Activated CD8-positive, alpha-beta T cell treated with anti-CD3 and anti-CD28 coated beads for 36 hours (primary cell): Measurements from ENCODE around the gene RIPK1. TPM values are rescaled to one million over a fixed set of nuclear protein-coding genes. Genes with fewer than 3 reads are reported as not detected.

Experiments used
- ATAC-seq: fragments of 200-7000 bp; cut with Tn5 transposase; one replicate; pipeline ENCODE4 v1.10.0; 2021; ENCODE audit warnings: mild to moderate bottlenecking, moderate library complexity
- CTCF ChIA-PET: fragments of 350-600 bp; sonication (Branson Sonifier 250); formaldehyde crosslinking; loops from one replicate; lab custom pipeline; 2021; ENCODE audit warnings: antibody characterized with exemption; lab: Charles Lee
- POLR2A ChIA-PET: fragments of 350-600 bp; sonication (Branson Sonifier 250); formaldehyde crosslinking; loops from one replicate; lab custom pipeline; 2021; ENCODE audit warnings: antibody characterized with exemption; lab: Charles Lee
- DNase-seq: peaks from one replicate; pipeline ENCODE4 v3.0.0-alpha.2; 2020
- H3K27ac Mint-ChIP-seq: one replicate; pipeline ENCODE4 v1.8.0; 2021; ENCODE audit warnings: mild to moderate bottlenecking, mixed read lengths
- H3K27me3 Mint-ChIP-seq: one replicate; pipeline ENCODE4 v1.8.0; 2021; ENCODE audit warnings: mixed read lengths
- H3K36me3 Mint-ChIP-seq: one replicate; pipeline ENCODE4 v1.8.0; 2021; ENCODE audit warnings: low read depth, mixed read lengths
- H3K4me1 Mint-ChIP-seq: one replicate; pipeline ENCODE4 v1.8.0; 2021; ENCODE audit warnings: low read depth, mixed read lengths
- H3K4me3 Mint-ChIP-seq: one replicate; pipeline ENCODE4 v1.8.0; 2021; ENCODE audit warnings: mild to moderate bottlenecking, moderate library complexity, mixed read lengths
- H3K9me3 Mint-ChIP-seq: one replicate; pipeline ENCODE4 v1.8.0; 2021; ENCODE audit warnings: mixed read lengths
- CTCF ChIP-seq: fragments of 200-600 bp; IDR thresholded peaks from one replicate; pipeline ENCODE4 v1.8.0; 2022; ENCODE audit warnings: antibody characterized with exemption, mild to moderate bottlenecking
- intact Hi-C: fragments of 100-400 bp; cut with micrococcal nuclease; formaldehyde crosslinking; loops from one replicate; pipeline ENCODE4 v1.10.0; 2022
- total RNA-seq, 2 experiments: library from RNA; stranded (reverse); gene quantifications; one replicate each; pipeline ENCODE4 v1.2.3, GENCODE V29; 2021

The RIPK1 gene
- total RNA-seq, 2 experiments from 2014 or later, result 8.8 to 9.0 TPM

GRCh38 chr6:3108746-3109414 is 40.6 kb downstream of the RIPK1 start:
- H3K36me3 Mint-ChIP-seq, result peaks cover 20% of the 10 kb centered on the region
- no peak for TF ChIP-seq CTCF
- intact Hi-C loops, result no loop called here
- no peak for DNase-seq
- ATAC-seq, result no peak
- H3K9me3 Mint-ChIP-seq, result no peaks in the 10 kb centered on the region
- peak overlapping the region; percentile 3 for H3K27ac Mint-ChIP-seq
- H3K4me3 Mint-ChIP-seq, result no peak overlapping the region
- no peaks in the 10 kb centered on the region for H3K4me1 Mint-ChIP-seq
- POLR2A ChIA-PET, result interaction anchor here (0.6 kb wide), 2 partner anchors 170 to 694 kb away, joined by 3 read pairs; no protein-coding TSS in a partner anchor
- H3K27me3 Mint-ChIP-seq, result no peaks in the 10 kb centered on the region
- CTCF ChIA-PET, result interaction anchor here (1.8 kb wide), 1 partner anchor 143 kb away, joined by 3 read pairs; no protein-coding TSS in a partner anchor

GRCh38 chr6:3109761-3110160 is 41.5 kb downstream of the RIPK1 start:
- no peak overlapping the region for H3K27ac Mint-ChIP-seq
- no peak overlapping the region for H3K4me3 Mint-ChIP-seq
- ChIA-PET CTCF (interaction anchor here (1.8 kb wide), 1 partner anchor 142 kb away, joined by 3 read pairs; no protein-coding TSS in a partner anchor), POLR2A (no interaction called here)
- no peak for TF ChIP-seq CTCF
- peaks cover 20% of the 10 kb centered on the region for H3K36me3 Mint-ChIP-seq
- no peaks in the 10 kb centered on the region for H3K9me3 Mint-ChIP-seq
- no peaks in the 10 kb centered on the region for H3K27me3 Mint-ChIP-seq
- intact Hi-C loops, result no loop called here
- no peak for ATAC-seq
- DNase-seq, result no peak
- H3K4me1 Mint-ChIP-seq, result no peaks in the 10 kb centered on the region

GRCh38 chr6:3114377-3114776 is 46.1 kb downstream of the RIPK1 start:
- Mint-ChIP-seq H3K36me3 (peaks cover 5% of the 10 kb centered on the region), H3K9me3 (no peaks in the 10 kb centered on the region), H3K4me1 (peaks cover 12% of the 10 kb centered on the region), H3K27ac (peak overlapping the region; percentile 38), H3K27me3 (no peaks in the 10 kb centered on the region), H3K4me3 (no peak overlapping the region)
- ChIA-PET POLR2A (interaction anchor here (1.2 kb wide), 1 partner anchor 34 kb away, joined by 3 read pairs; no protein-coding TSS in a partner anchor), CTCF (no interaction called here)
- intact Hi-C loops, result no loop called here
- no peak for ATAC-seq
- DNase-seq, result no peak
- no peak for TF ChIP-seq CTCF

DNA sequence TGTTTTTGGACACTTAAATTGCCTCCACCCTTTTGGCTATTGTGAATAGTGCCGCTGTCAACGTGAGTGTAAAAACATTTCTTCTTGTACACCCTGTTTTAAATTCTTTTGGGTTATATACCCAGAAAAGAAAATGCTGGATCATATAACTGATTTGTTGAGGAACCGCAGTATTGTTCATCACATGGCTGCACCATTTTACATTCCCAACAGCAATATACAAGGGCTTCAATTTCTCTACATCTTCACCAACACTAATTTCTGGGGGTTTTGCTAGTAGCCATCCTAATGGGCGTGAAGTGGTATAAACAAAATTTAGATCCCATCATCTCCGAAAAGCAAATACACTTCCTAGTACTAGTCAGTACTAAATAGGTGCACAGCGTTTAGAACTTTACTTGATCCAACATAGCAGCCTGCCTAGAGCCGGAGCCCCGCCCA is 49.6 kb downstream of the RIPK1 start:
- ATAC-seq (no peak), DNase-seq (no peak)
- TF ChIP-seq CTCF, result no peak
- ChIA-PET POLR2A (interaction anchor here (0.6 kb wide), 1 partner anchor 134 kb away, joined by 3 read pairs; no protein-coding TSS in a partner anchor), CTCF (no interaction called here)
- peak overlapping the region; percentile 74 for H3K4me3 Mint-ChIP-seq
- H3K4me1 Mint-ChIP-seq, result peaks cover 17% of the 10 kb centered on the region
- no peaks in the 10 kb centered on the region for H3K9me3 Mint-ChIP-seq
- intact Hi-C loops, result no loop called here
- peaks cover 3% of the 10 kb centered on the region for H3K36me3 Mint-ChIP-seq
- H3K27me3 Mint-ChIP-seq, result no peaks in the 10 kb centered on the region
- peak overlapping the region; percentile 77 for H3K27ac Mint-ChIP-seq

- ChIA-PET POLR2A (interaction anchor here (0.6 kb wide), 1 partner anchor 133 kb away, joined by 3 read pairs; no protein-coding TSS in a partner anchor), CTCF (no interaction called here)
- DNase-seq (peak; percentile 99), ATAC-seq (peak; percentile 95)
- TF ChIP-seq CTCF, result no peak
- H3K9me3 Mint-ChIP-seq, result no peaks in the 10 kb centered on the region
- H3K36me3 Mint-ChIP-seq, result peaks cover 2% of the 10 kb centered on the region
- peak within 1 kb of the TSS; percentile 77 for H3K27ac Mint-ChIP-seq
- peak within 1 kb of the TSS; percentile 74 for H3K4me3 Mint-ChIP-seq
- intact Hi-C loops, result no loop called here
- H3K27me3 Mint-ChIP-seq, result no peaks in the 10 kb centered on the region
- peaks cover 17% of the 10 kb centered on the region for H3K4me1 Mint-ChIP-seq
Measured at GRCh38 chr6:3118353-3119039, 50.2 kb downstream of the RIPK1 start, which contains the start of gene BPHL. TSS of gene BPHL (plus strand) at chr6:3118711. CDS start at chr6:3118741, 30 bp downstream.
